Cardiac ventricle fibroblast (primary cell): ENCODE results near the gene PIP4K2A. TPM values are rescaled to one million over a fixed set of nuclear protein-coding genes. Genes with fewer than 3 reads are reported as not detected.

Experiments
- total RNA-seq: library from RNA; depleted of rRNA; stranded (reverse); fragments of >200 nt; gene quantifications from 2 replicates; pipeline ENCODE4 v1.2.3, GENCODE V29; 2015

Gene PIP4K2A
- total RNA-seq, result 17.7 and 19.5 TPM in 2 replicates

DNA sequence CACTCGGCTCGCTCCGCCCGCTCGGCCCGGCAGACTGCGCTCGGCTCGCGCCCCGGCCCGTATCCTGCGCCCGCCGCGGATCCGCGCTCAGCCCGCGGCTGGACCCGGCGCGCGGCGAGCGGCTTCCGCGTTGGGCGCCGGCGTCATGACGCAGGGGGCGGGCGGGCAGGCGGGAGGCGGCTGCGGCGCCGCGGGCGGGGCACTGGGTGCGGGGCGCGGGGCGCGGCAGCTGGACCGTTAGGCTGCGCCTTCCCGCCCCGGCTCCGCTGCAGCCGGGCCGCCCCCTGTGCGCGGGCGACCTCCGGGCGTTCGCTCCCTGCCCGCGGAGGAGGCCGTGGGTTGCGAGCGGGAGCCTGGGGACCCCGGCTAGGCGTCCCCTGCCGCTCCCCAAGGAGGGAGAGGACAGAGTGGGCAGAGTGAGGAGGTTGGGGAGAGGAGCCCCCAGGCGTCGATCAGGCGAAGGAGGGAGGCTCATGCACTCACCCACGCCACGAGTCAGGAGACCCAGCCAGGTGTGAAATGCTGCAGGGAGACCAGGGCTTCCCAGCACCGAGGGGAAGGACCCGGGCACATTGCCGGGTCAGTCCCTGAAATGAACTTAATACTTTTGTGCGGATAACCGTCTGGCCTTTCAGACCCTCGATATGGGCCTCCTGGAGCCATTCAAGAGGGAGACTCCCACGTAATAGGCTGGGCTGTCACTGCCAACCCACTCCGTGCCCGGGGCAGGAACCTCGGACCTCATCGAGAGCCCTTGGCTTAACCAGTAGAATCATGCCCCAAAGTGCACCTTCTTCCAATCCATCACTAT, at the start of gene PIP4K2A:
TSS of gene PIP4K2A (minus strand) at position 100 of the 811 bp plus-strand sequence. CDS start 252 bp downstream, outside the sequence.

Other genes starting within 250 kb of the PIP4K2A start
- not detected in 2 replicates for gene ARMC3, start 213.5 kb upstream of the PIP4K2A start, total RNA-seq